VCaP (cell line): ENCODE data around the gene SOCS1.

Source experiments
- H3K27ac ChIP-seq: fragments of 450-650 bp; 2 replicates; pipeline ENCODE4 v1.5.1; 2017
- CTCF ChIP-seq: fragments of 450-650 bp; conservative IDR thresholded peaks from 2 replicates; pipeline ENCODE4 v1.5.1; 2017; ENCODE audit warnings: mild to moderate bottlenecking, moderate library complexity

SOCS1 gene

GRCh38 chr16:11211061-11211976 is 44.7 kb downstream of the SOCS1 start:
- TF ChIP-seq CTCF = no peak
- H3K27ac ChIP-seq = no peak overlapping the region

- TF ChIP-seq CTCF = no peak
Observed at GRCh38 chr16:11210260-11210659, 45.7 kb downstream of the SOCS1 start.

GRCh38 chr16:11208916-11209665 is 46.9 kb downstream of the SOCS1 start:
- no peak for TF ChIP-seq CTCF
- no peak overlapping the region for H3K27ac ChIP-seq

More at GRCh38 chr16:11210260-11210659, 45.7 kb downstream of the SOCS1 start:
- no peak overlapping the region for H3K27ac ChIP-seq

- TF ChIP-seq CTCF = no peak
- H3K27ac ChIP-seq = no peak overlapping the region
Observed at GRCh38 chr16:11207646-11208045, 48.4 kb downstream of the SOCS1 start.

- no peak overlapping the region for H3K27ac ChIP-seq
- TF ChIP-seq CTCF = no peak
Observed at GRCh38 chr16:11205754-11206581, 50.0 kb downstream of the SOCS1 start.

GRCh38 chr16:11205065-11205699 is 50.8 kb downstream of the SOCS1 start:
- H3K27ac ChIP-seq = no peak overlapping the region
- no peak for TF ChIP-seq CTCF
